GM12878 (cell line): ENCODE measurements around the gene TNXB.

Experiments used
- EP300 ChIP-seq, 2 experiments: fragments of 150-350 bp in 1 of 2; IDR thresholded peaks; 2 replicates each; pipeline ENCODE4 v1.6.1; 2011 to 2012; ENCODE audit warnings: low read depth in 2 of 2, low read length in 2 of 2, borderline replicate concordance in 1 of 2, improper control_type of control experiment in 1 of 2, inconsistent platforms in 1 of 2; ENCODE audit not compliant: control insufficient read depth in 1 of 2
- JUNB ChIP-seq: IDR thresholded peaks from 2 replicates; pipeline ENCODE4 v1.6.1; 2016; ENCODE audit warnings: antibody characterized with exemption, mild to moderate bottlenecking
- NFXL1 ChIP-seq: fragments of 450-650 bp; IDR thresholded peaks from 2 replicates; pipeline ENCODE4 v1.6.1; 2017; ENCODE audit warnings: antibody characterized with exemption, mild to moderate bottlenecking, borderline replicate concordance
- NR2C1 ChIP-seq: fragments of 450-650 bp; IDR thresholded peaks from 2 replicates; pipeline ENCODE4 v1.6.1; 2017; ENCODE audit warnings: antibody characterized with exemption, mild to moderate bottlenecking, moderate library complexity
- PAX5 ChIP-seq: IDR thresholded peaks from 2 replicates; pipeline ENCODE4 v1.6.1; 2011; ENCODE audit warnings: low read depth, low read length, borderline replicate concordance
- POLR2AphosphoS5 ChIP-seq: IDR thresholded peaks from 2 replicates; pipeline ENCODE4 v1.6.1; 2011; ENCODE audit warnings: mild to moderate bottlenecking, low read length, inconsistent platforms
- SIX5 ChIP-seq: IDR thresholded peaks from 2 replicates; pipeline ENCODE4 v1.6.1; 2011; ENCODE audit warnings: mild to moderate bottlenecking, low read depth, low read length, moderate library complexity; ENCODE audit not compliant: severe bottlenecking
- SMC3 ChIP-seq: IDR thresholded peaks from 2 replicates; pipeline ENCODE4 v1.6.1; 2011; ENCODE audit warnings: low read length, improper control_type of control experiment, borderline replicate concordance
- TAF1 ChIP-seq: IDR thresholded peaks from 2 replicates; pipeline ENCODE4 v1.6.1; 2011; ENCODE audit warnings: mild to moderate bottlenecking, low read depth, low read length, borderline replicate concordance
- TF ChIP-seq, protein P1 (sequence below), 3 experiments: IDR thresholded peaks in 2 of 3; conservative IDR thresholded peaks in 1 of 3; 2 replicates each; pipeline ENCODE4 v1.5.1; 2011; ENCODE audit warnings: low read depth in 3 of 3, low read length in 3 of 3, mild to moderate bottlenecking in 3 of 3, control low read depth in 2 of 3, moderate library complexity in 2 of 3, inconsistent platforms in 1 of 3, mixed read lengths in 1 of 3; ENCODE audit not compliant: control insufficient read depth in 2 of 3, insufficient read depth in 1 of 3; ENCODE audit errors: extremely low read depth in 1 of 3

DNA sequence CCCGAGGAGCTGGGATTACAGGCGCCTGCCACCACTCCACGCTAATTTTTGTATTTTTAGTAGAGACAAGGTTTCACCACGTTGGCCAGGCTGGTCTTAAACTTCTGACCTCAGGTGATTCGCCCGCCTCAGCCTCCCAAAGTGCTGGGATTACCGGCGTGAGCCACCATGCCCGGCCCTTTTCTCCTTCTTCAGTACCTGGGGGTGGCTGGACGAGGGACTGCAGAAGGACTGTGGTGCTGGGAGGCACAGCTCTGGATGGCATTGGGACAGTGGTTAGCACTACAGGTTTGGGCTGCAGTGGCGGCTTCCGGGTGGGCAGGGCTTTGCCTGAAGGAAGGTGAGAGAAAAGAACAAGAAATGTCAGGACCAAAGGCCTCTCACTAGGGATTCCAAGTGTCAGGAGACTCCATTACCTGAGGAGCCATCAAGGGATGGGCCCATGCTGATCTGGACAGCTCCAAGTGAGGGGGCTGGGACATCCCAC is 11.5 kb upstream of the TNXB start:
- TF ChIP-seq PAX5 (no peak), JUNB (no peak), POLR2AphosphoS5 (no peak), EP300 (IDR thresholded peaks at IDR 0.05; ENCODE audit: borderline replicate concordance in 1 of 2, control insufficient read depth in 1 of 2, low read depth in 2 of 2, low read length in 2 of 2) (no peak), NR2C1 (no peak), SMC3 (no peak), NFXL1 (no peak), TAF1 (no peak), SIX5 (no peak)
- TF ChIP-seq, protein P1, sequence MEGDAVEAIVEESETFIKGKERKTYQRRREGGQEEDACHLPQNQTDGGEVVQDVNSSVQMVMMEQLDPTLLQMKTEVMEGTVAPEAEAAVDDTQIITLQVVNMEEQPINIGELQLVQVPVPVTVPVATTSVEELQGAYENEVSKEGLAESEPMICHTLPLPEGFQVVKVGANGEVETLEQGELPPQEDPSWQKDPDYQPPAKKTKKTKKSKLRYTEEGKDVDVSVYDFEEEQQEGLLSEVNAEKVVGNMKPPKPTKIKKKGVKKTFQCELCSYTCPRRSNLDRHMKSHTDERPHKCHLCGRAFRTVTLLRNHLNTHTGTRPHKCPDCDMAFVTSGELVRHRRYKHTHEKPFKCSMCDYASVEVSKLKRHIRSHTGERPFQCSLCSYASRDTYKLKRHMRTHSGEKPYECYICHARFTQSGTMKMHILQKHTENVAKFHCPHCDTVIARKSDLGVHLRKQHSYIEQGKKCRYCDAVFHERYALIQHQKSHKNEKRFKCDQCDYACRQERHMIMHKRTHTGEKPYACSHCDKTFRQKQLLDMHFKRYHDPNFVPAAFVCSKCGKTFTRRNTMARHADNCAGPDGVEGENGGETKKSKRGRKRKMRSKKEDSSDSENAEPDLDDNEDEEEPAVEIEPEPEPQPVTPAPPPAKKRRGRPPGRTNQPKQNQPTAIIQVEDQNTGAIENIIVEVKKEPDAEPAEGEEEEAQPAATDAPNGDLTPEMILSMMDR (IDR thresholded peaks at IDR 0.05 in 2 of 3, conservative IDR thresholded peaks at IDR 0.05 in 1 of 3; ENCODE audit: control insufficient read depth in 2 of 3, extremely low read depth in 1 of 3, insufficient read depth in 1 of 3, low read depth in 3 of 3, low read length in 3 of 3) = no peak
